GM20000 (cell line): ENCODE results near the gene MFSD1.

Experiments used
- DNase-seq: peaks from one replicate; pipeline ENCODE4 v3.0.0; 2012; ENCODE audit warnings: low spot score
- TF ChIP-seq, protein P1 (sequence below): IDR thresholded peaks from 2 replicates; pipeline ENCODE4 v1.5.1; 2012; ENCODE audit warnings: mild to moderate bottlenecking, control low read depth; ENCODE audit errors: extremely low read depth, missing control alignments

MFSD1 gene

DNA sequence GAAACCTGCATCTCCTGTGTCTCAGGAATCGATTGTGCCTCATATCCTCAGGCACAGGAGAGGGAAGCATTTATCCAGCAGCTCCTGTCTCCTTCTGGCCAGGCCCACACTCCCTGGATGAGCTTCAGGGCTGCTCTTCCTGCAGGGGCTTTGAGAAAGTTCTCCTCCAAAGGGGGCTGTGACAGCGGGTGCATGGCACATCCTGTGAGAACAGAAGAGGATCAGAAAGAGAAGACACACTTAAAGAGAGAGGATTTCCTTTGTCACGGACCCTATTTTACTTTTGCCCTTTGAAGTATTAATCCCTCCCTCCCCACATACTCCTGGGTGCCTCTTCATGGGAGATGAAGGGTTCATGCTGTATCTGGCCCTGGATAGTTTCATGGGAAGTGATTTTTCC, 46.0 kb downstream of the MFSD1 start:
- TF ChIP-seq, protein P1, sequence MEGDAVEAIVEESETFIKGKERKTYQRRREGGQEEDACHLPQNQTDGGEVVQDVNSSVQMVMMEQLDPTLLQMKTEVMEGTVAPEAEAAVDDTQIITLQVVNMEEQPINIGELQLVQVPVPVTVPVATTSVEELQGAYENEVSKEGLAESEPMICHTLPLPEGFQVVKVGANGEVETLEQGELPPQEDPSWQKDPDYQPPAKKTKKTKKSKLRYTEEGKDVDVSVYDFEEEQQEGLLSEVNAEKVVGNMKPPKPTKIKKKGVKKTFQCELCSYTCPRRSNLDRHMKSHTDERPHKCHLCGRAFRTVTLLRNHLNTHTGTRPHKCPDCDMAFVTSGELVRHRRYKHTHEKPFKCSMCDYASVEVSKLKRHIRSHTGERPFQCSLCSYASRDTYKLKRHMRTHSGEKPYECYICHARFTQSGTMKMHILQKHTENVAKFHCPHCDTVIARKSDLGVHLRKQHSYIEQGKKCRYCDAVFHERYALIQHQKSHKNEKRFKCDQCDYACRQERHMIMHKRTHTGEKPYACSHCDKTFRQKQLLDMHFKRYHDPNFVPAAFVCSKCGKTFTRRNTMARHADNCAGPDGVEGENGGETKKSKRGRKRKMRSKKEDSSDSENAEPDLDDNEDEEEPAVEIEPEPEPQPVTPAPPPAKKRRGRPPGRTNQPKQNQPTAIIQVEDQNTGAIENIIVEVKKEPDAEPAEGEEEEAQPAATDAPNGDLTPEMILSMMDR = no peak
- DNase-seq = no peak

DNA sequence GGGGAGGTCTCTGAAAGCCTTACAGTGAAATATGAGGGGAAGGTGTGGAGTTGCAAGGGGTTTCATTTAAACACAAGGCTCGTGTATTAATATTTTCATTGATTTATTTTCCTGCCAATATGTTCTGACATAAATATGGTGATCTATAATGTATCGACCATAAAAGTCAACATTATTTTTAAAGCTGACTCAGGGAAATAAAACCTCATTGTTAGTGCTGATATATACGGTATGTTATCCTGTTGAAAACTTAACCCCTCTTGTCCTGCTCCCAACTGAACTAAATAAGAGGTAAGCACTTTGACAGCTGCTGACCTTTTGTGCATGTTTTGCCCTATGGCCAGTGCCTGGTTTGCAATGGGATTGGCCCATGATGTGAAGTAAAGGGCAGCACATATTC, 47.9 kb downstream of the MFSD1 start:
- no peak for DNase-seq
- TF ChIP-seq, protein P1 = no peak

DNA sequence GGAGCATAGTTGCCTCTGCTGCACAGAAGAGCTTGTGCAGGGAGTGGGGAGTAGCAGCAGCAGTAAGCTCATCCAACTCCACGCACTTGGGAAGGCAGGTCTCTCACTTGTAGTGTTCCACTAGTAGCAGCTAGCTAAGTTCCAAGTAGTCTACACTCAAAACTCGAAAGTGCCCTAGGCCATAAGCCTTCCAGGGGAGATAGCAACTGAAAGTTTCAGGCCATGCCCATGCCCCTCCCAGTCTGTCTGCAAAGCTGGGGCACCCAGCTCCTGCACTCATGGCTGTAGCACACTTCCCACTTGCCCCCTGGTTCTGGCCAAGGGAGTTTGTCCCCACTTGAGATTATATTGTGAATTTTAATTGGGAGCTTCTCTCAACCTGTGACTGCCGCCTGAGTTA, 57.5 kb downstream of the MFSD1 start:
- TF ChIP-seq, protein P1 = no peak
- no peak for DNase-seq

DNA sequence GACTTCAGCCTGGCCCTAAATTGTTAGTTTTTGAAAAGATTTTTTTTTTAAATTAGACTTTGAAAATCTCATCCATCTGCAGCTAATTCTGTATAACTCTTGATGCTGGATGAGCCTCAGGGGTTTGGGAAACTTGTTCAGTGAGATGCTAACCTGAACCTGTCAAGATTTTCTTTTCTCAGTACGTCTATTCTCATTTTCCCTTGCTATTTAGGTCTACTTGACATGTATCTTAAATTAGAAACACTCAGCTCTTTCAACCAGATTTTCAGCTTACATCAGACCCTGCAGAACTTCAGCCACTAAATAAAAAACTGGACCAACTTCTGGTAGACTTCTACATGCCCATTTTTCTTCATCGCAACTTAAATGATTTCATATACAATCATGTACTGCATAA, 61.4 kb downstream of the MFSD1 start:
- TF ChIP-seq, protein P1 = no peak
- DNase-seq = no peak

DNA sequence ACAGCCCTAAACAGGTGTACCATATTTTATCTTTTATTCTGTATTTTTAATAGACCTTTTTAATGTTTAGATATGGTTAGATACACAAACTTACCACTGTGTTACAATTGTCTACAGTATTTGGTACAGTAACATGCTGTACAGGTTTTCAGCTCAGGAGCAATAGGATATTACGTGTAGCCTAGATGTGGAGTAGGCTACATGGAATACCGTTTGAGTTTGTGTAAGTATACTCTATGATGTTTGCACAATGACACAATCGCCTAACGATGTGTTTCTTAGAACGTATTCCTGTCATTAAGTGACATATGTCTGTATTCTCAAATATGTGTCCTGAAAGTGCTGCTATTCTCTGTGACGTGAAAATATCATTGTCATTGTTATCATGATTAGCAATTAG, 62.6 kb downstream of the MFSD1 start:
- DNase-seq = no peak
- TF ChIP-seq, protein P1 = no peak

DNA sequence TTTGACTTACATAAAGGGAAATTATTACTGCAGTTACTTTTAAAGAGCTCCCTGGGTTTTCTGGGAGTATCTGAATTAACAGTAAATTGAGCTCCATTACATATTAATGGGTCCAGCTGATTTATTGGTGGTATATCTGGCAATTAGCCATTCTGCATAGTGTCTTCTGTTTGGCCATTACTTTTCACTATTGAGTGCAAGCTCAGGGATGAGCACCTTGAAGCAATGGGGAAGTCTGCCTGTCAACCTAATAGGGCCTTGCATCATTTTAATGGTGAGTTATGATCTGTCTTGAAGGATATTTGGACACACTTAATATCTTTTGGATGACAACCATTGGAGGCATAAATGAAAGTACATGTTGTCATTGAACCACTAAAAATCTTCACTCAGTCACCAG, 73.8 kb downstream of the MFSD1 start:
- DNase-seq = no peak
- TF ChIP-seq, protein P1 = no peak
